ENCODE results near the gene EEFSEC.

EEFSEC gene

GRCh38 chr3:128354788-128355542 lies 201.7 kb downstream of the EEFSEC start:
- DNase-seq = peak in 1 of 10 donors; percentile 49
- intact Hi-C loops (cut with DNase I) = no loop called here

DNA sequence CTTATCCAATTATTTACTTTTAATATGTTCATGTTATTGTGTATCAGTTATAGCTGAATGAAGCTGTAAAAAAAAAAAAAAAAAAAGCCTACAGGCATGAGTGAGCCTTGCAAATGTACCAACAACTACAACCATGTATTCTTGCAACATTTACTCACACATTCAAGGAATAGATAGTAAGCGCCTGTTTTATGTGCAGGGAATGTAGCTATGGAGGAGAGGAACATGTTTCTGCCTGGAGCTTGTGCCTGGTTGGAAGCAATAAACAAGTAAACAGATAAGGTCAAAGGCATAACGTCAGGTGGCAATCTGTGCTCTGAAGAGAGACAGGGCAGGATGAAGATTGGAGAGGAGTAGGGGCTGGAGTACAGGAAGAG lies 202.2 kb downstream of the EEFSEC start:
- intact Hi-C loops (cut with DNase I) = no loop called here
- no peak for DNase-seq

DNA sequence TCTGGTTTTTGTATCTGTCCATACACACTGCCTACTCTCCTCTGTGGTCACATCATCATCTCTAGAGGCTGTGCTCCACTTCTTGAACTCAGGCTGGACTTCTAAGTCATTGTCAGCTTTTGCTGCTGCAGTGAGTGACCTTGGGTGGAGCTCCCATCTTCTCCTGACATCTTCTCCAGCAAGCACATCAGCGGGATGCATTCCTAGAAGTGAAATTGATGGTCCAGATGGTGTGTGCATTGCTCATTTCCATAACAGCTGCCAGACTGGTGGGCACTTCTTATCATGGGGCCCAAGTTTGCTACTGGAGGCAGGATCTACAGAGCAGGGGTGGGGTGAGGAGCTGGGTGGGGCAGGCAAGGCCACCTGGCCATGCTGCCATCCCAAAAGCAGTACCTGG lies 203.5 kb downstream of the EEFSEC start:
- intact Hi-C loops (cut with DNase I) = no loop called here
- no peak for DNase-seq

- peak in 1 of 10 donors; percentile 43 for DNase-seq
Observed at GRCh38 chr3:128357538-128357937, 204.3 kb downstream of the EEFSEC start.

GRCh38 chr3:128358156-128358895 lies 205.0 kb downstream of the EEFSEC start:
- peak in 1 of 10 donors; percentile 70 for DNase-seq
- intact Hi-C loops (cut with DNase I) = no loop called here

More at GRCh38 chr3:128357538-128357937, 204.3 kb downstream of the EEFSEC start:
- intact Hi-C loops (cut with DNase I) = no loop called here

- intact Hi-C loops (cut with DNase I) = no loop called here
- peak in 1 of 10 donors; percentile 27 for DNase-seq
Observed at GRCh38 chr3:128359060-128359664, 205.9 kb downstream of the EEFSEC start.

GRCh38 chr3:128359846-128360642 lies 206.8 kb downstream of the EEFSEC start:
- intact Hi-C loops (cut with DNase I) = no loop called here
- DNase-seq = peak in 1 of 10 donors; percentile 57

DNA sequence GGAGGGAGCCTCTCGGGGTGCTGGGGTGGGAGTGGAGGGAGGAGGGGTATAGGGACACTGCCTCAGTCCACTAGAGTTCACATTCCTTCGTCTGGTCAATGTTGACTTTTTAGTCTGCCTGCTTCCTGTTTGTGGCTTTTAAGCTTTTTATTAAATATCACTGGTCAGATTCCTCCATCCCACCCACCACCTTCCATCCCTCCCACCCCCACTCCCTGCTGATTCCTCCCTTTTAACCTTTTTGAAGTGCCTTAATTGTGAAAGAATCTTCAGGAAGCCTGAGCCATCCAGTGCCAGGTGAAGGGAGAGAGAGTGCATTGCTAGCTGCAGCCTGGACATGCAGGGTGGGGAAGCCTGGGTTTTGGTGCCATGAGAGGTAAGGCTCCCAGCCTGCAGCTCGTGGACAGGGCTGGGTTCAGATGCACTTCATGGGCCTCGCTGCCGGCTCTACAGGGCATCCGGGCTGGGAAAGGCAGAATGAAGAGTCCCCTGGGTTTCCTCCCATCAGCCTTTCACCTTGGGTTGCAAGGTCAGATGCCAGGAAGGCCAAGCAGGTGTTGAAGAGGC lies 207.5 kb downstream of the EEFSEC start:
- peak in 1 of 10 donors; percentile 13 for DNase-seq
- intact Hi-C loops (cut with DNase I) = no loop called here

- peak in 1 of 10 donors; percentile 75 for DNase-seq
- intact Hi-C loops (cut with DNase I) = no loop called here
Observed at GRCh38 chr3:128362026-128362965, 209.0 kb downstream of the EEFSEC start.

GRCh38 chr3:128364291-128364690 lies 211.0 kb downstream of the EEFSEC start:
- intact Hi-C loops (cut with DNase I) = no loop called here
- peak in 1 of 10 donors; percentile 64 for DNase-seq

DNA sequence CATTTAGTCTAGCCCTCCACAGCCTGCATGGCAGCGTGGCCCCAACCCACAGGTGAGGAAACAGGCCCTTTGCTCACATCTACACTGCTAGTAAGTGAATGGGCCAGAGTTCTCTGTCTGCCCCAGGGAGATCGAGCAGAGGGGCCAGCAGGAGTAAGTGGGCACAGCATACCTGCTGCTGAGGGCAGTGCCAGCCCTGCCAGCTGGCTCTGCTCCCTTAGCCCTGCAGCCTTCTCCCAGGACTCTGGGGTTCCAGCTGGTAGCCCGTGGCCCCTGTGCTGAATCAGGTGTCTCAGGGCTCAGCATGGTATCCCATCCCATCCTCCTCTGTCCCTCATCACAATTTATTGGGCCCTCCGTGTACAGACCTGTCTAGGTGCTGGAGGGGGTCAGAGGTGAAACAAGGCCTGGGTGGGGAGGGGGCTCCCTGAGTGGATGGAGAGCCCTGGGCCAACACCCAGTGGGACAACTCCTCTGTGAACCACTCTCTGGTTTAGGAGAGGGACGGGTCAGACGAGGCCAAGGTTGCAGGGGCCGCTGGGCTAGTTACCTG lies 211.6 kb downstream of the EEFSEC start:
- intact Hi-C loops (cut with DNase I) = no loop called here
- DNase-seq = peak in 1 of 10 donors; percentile 61

DNA sequence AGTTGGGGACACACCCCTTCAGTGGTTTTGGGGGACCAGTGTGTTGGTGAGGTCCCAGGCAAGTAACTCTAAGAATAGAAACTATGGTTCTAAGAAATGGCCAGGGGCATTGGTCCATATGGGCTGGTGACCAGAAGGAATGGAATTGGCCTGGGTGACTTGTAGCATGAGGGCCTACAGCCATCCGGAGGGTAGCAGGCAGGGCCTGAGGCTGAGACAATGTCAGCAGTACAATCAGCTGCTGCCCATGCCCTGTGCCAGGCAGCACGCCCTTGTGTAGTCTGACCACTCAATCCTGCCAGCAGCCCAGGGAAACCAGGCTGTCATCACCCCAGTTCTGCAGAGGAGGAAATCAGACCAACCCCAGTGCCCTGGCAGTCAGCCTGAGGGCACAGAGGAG lies 212.9 kb downstream of the EEFSEC start:
- peak in 2 of 10 donors; percentile 80 to 83 for DNase-seq
- intact Hi-C loops (cut with DNase I) = no loop called here

DNA sequence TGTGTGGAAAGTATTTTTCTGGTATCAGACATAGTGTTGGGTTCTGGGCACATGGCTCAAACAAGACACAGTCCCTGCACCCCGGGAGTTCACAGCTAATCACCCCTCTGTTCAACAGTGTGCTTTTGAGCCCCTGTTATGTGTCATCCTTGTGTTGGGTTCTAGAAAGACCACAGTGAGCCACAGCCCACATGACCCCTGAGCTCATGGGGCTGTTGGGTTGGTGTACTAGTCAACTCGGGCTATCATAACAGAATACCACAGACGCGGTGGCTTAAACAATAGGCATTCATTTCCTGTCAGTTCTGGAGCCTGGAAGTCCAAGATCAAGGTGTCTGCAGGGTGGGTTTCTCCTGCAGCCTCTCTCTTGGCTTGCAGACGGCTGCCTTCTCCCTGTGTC lies 213.4 kb downstream of the EEFSEC start:
- DNase-seq = no peak
- intact Hi-C loops (cut with DNase I) = no loop called here

- intact Hi-C loops (cut with DNase I) = no loop called here
- DNase-seq = peak in 1 of 10 donors; percentile 59
Observed at GRCh38 chr3:128367221-128367620, 213.9 kb downstream of the EEFSEC start.

DNA sequence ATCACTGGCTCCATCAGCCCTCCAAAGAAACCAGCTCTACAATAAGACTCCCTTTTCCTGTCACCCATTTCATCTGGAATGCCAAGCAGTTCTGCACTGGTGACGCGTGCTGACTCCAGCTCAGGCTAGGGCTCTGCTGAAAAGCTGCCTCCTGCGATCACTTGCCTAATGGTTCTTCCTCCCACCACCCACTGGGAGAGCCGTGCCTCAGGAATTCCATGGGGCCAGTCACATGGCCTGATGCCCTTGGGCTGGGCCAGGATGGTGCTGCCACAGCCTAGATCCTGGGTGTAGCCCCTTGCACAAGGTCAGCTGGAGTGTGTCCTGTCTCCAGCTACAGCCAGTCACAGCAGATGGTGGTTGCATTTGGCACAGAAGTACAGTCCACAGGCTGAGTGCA lies 214.5 kb downstream of the EEFSEC start:
- intact Hi-C loops (cut with DNase I) = no loop called here
- DNase-seq = peak in 2 of 10 donors; percentile 77 to 84

- peak in 1 of 10 donors; percentile 12 for DNase-seq
- intact Hi-C loops (cut with DNase I) = no loop called here
Observed at GRCh38 chr3:128368626-128369025, 215.3 kb downstream of the EEFSEC start.

DNA sequence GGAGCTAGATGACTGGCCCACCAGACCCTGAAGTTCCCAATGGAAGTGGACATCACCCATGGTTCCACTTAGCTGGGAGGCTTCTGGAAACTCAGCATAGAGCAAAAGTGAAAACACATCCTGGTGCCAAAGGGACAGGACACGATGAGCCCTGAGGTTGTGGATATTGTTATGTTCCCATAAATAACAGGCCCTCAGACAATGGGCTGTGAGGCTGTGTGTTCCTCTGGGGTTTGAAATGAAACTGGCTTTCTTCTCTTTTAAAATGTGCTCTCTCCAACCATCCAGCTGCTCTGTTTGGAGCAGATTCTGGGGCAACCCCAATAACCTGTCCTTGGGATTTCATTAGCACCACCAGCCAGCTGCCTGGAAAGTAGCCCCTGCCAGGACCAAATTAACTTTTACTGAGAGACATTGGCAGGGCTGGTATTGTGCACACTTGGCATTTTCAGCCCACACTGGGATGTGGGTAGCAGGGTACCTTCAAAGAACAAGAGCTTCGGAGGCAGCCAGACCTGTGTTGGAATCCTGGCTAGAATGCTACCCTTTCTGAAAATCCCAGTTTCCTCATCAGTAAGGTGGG lies 215.9 kb downstream of the EEFSEC start:
- peak in 1 of 10 donors; percentile 80 for DNase-seq
- intact Hi-C loops (cut with DNase I) = no loop called here

DNA sequence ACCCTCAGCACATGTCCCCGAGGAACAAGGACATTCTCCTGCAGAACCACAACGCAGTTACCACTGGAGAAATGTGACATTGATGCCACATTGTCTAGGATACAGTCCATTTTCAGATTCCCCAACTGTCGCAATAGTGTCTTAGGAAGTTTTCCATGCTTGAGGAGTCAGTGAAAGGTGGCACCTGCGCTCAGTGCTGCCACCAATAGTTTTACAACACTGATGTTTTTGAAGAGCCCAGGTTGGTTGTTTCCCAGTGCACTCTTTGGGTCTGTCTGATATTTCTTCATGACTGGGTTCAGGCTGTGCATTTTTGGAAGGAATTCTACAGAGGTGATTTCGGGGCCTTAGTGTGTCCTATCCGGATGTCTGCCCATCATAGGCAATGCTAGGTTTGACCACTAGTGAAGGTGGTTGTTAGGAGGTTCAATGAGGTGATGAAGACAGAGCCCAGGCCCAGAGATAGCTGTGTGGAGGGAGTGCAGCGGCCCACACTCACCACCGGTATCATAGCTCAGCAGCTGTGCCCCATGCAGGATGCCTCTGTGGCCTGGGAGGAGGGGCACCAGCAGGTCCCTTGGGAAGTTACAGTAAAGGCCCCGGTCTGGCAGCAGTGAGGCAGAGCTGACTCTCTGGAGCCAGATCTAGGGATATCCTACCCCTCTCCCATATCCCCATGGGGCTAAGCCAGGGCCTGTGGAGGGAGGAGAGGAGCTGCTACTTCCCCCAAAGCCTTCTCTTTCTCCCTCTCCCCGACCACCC lies 216.8 kb downstream of the EEFSEC start:
- intact Hi-C loops (cut with DNase I) = no loop called here
- DNase-seq = peak in 1 of 10 donors; percentile 59

Data from posterior cingulate gyrus (tissue), 11 donors.